SK-N-SH (cell line): ENCODE results near the gene OPCML. TPM values are rescaled to one million over a fixed set of nuclear protein-coding genes. Genes with fewer than 3 reads are reported as not detected.

Source experiments
- CTCF ChIA-PET: fragments of 300-600, 350-600 bp; formaldehyde crosslinking; extraction: SDS; loops from one replicate; lab custom pipeline; 2021; lab: Yijun Ruan, JAX
- POLR2A ChIA-PET: fragments of 350-600 bp; sonication (Branson Sonifier 250); formaldehyde crosslinking; extraction: SDS; loops from one replicate; lab custom pipeline; 2020; ENCODE audit warnings: antibody characterized with exemption, inconsistent platforms; lab: Yijun Ruan, JAX
- DNase-seq: peaks from one replicate; pipeline ENCODE4 v3.0.0; 2012
- H2AFZ ChIP-seq: fragments of 200-600 bp; sonication (generic); 2 replicates; pipeline ENCODE4 v1.8.1; 2016; ENCODE audit warnings: antibody characterized with exemption, mild to moderate bottlenecking, low read depth
- H3F3A ChIP-seq: fragments of 200-600 bp; sonication (generic); replicated peaks from 2 replicates; pipeline ENCODE3; 2016; ENCODE audit warnings: antibody characterized with exemption, mild to moderate bottlenecking; ENCODE audit not compliant: insufficient read depth
- H3K27ac ChIP-seq, 2 experiments: fragments of 200-500 bp in 1 of 2; fragments of 200-600 bp in 1 of 2; sonication (Bioruptor generic) in 1 of 2; sonication (generic), shearing (Covaris generic) in 1 of 2; 2 replicates each; pipeline versions ENCODE4 v1.5.1 to v1.6.1; 2014 to 2016; ENCODE audit warnings: low read depth in 2 of 2, inconsistent platforms in 1 of 2, low read length in 1 of 2, mild to moderate bottlenecking in 1 of 2, mixed read lengths in 1 of 2
- H3K27me3 ChIP-seq: fragments of 200-600 bp; sonication (generic), shearing (Covaris generic); 2 replicates; pipeline ENCODE4 v1.6.1; 2016; ENCODE audit warnings: mixed run types; ENCODE audit not compliant: insufficient read depth
- H3K36me3 ChIP-seq, 2 experiments: fragments of 200-500 bp in 1 of 2; fragments of 200-600 bp in 1 of 2; sonication (Bioruptor generic) in 1 of 2; sonication (generic) in 1 of 2; replicated peaks in 1 of 2; 2 replicates each; pipeline versions ENCODE3 to v1.5.1; 2014 to 2016; ENCODE audit warnings: low read length in 1 of 2, mild to moderate bottlenecking in 1 of 2; ENCODE audit not compliant: insufficient read depth in 2 of 2, control insufficient read depth in 1 of 2
- H3K4me1 ChIP-seq, 2 experiments: fragments of 200-500 bp in 1 of 2; fragments of 200-600 bp in 1 of 2; sonication (Bioruptor generic) in 1 of 2; sonication (generic), shearing (Covaris generic) in 1 of 2; 2 replicates each; pipeline versions ENCODE4 v1.5.1 to v1.6.1; 2014 to 2016; ENCODE audit warnings: low read depth in 1 of 2, low read length in 1 of 2, mixed run types in 1 of 2; ENCODE audit not compliant: insufficient read depth in 2 of 2, control insufficient read depth in 1 of 2
- H3K4me2 ChIP-seq: fragments of 200-600 bp; sonication (generic), shearing (Covaris generic); 2 replicates; pipeline ENCODE4 v1.6.1; 2017; ENCODE audit warnings: mixed run types
- H3K4me3 ChIP-seq, 2 experiments: fragments of 200-500 bp in 1 of 2; fragments of 200-600 bp in 1 of 2; sonication (Bioruptor generic) in 1 of 2; sonication (generic), shearing (Covaris generic) in 1 of 2; 2 replicates each; pipeline versions ENCODE4 v1.5.1 to v1.8.1; 2014 to 2016; ENCODE audit warnings: low read depth in 2 of 2, inconsistent platforms in 1 of 2, low read length in 1 of 2, mild to moderate bottlenecking in 1 of 2, mixed read lengths in 1 of 2, moderate library complexity in 1 of 2
- H3K79me2 ChIP-seq: fragments of 200-600 bp; sonication (generic); 2 replicates; pipeline ENCODE4 v1.8.1; 2017; ENCODE audit warnings: mild to moderate bottlenecking; ENCODE audit not compliant: insufficient read depth
- H3K9ac ChIP-seq: fragments of 200-600 bp; sonication (generic); 2 replicates; pipeline ENCODE4 v1.6.1; 2017; ENCODE audit warnings: mixed run types
- H3K9me2 ChIP-seq: fragments of 200-600 bp; sonication (generic); 2 replicates; pipeline ENCODE4 v1.6.1; 2017; ENCODE audit warnings: mixed run types
- H3K9me3 ChIP-seq: fragments of 200-600 bp; sonication (generic); 2 replicates; pipeline ENCODE4 v1.6.1; 2017; ENCODE audit warnings: mixed run types, mild to moderate bottlenecking, moderate library complexity
- H4K20me1 ChIP-seq: fragments of 200-600 bp; sonication (generic); 2 replicates; pipeline ENCODE4 v1.6.1; 2017; ENCODE audit warnings: mild to moderate bottlenecking, mixed run types; ENCODE audit not compliant: insufficient read depth
- CTCF ChIP-seq: fragments of 200-600 bp; sonication (generic); IDR thresholded peaks from 2 replicates; pipeline ENCODE4 v1.6.1; 2017; ENCODE audit warnings: antibody characterized with exemption, mild to moderate bottlenecking, moderate library complexity
- EP300 ChIP-seq, 2 experiments: IDR thresholded peaks; 2 replicates each; pipeline versions ENCODE4 v1.4.0 to v1.6.1; 2012; ENCODE audit warnings: borderline replicate concordance in 1 of 2, low read depth in 1 of 2, low read length in 1 of 2
- FOXJ3 ChIP-seq: sonication (generic); formaldehyde crosslinking; IDR thresholded peaks from 2 replicates; pipeline ENCODE4 v1.5.1; 2020; ENCODE audit warnings: mild to moderate bottlenecking, missing genetic modification reagents
- GABPA ChIP-seq: IDR thresholded peaks from 2 replicates; pipeline ENCODE4 v1.4.0; 2012; ENCODE audit warnings: low read depth, mild to moderate bottlenecking
- GATA2 ChIP-seq: sonication (generic); formaldehyde crosslinking; IDR thresholded peaks from 2 replicates; pipeline ENCODE4 v1.5.0; 2020; ENCODE audit warnings: mild to moderate bottlenecking, missing genetic modification reagents
- IRF3 ChIP-seq: fragments of 150-350 bp; IDR thresholded peaks from 2 replicates; pipeline ENCODE4 v1.6.1; 2016; ENCODE audit warnings: mild to moderate bottlenecking, low read depth, low read length
- JUND ChIP-seq: IDR thresholded peaks from 2 replicates; pipeline ENCODE4 v1.4.0; 2012
- POLR2AphosphoS5 ChIP-seq: IDR thresholded peaks from 2 replicates; pipeline ENCODE4 v1.6.1; 2012; ENCODE audit warnings: low read depth, low read length
- RAD21 ChIP-seq: IDR thresholded peaks from 2 replicates; pipeline ENCODE4 v1.6.1; 2012; ENCODE audit warnings: mild to moderate bottlenecking, low read length
- RCOR1 ChIP-seq: fragments of 150-350 bp; IDR thresholded peaks from 2 replicates; pipeline ENCODE4 v1.6.1; 2017; ENCODE audit warnings: antibody characterized with exemption, low read length
- TCF12 ChIP-seq: IDR thresholded peaks from 2 replicates; pipeline ENCODE4 v1.4.0; 2012
- USF2 ChIP-seq: fragments of 150-350 bp; IDR thresholded peaks from 2 replicates; pipeline ENCODE4 v1.6.1; 2017; ENCODE audit warnings: antibody characterized with exemption, low read length, low read depth, borderline replicate concordance
- YY1 ChIP-seq: IDR thresholded peaks from 2 replicates; pipeline ENCODE4 v1.4.0; 2012; ENCODE audit warnings: low read depth, mild to moderate bottlenecking
- WGBS: methylation state at CpG from one replicate; pipeline ENCODE4 v1.1.6; 2017; ENCODE audit warnings: low lambda C conversion rate; 5-methylcytosine and 5-hydroxymethylcytosine counted together
- polyA plus RNA-seq, 3 experiments: library from polyadenylated mRNA; depleted of rRNA; stranded (reverse); fragments of >200 nt; gene quantifications; 2 replicates each; pipeline ENCODE4 v1.2.3, GENCODE V29; 2012

The OPCML gene
- polyA plus RNA-seq, 1 of the 3 experiments (the other 2 are of a cell fraction) = not detected

- H3K9ac ChIP-seq = no peak overlapping the region
- peaks cover 0 to 21% of the 10 kb centered on the region in 2 experiments; a peak in 2 of 4 replicates for H3K4me1 ChIP-seq
- ChIA-PET POLR2A (no interaction called here), CTCF (interaction anchor here (0.8 to 1.2 kb wide), 3 partner anchors 16 to 511 kb away, joined by 3 to 4 read pairs (median 3); no protein-coding TSS in a partner anchor)
- H3K9me3 ChIP-seq = no peaks in the 10 kb centered on the region
- H4K20me1 ChIP-seq = no peaks in the 10 kb centered on the region
- H3K9me2 ChIP-seq = no peaks in the 10 kb centered on the region
- DNase-seq = peak; percentile 59
- WGBS = 9% methylated on average over 13 of the region's 14 CpGs
- no peak overlapping the region for H2AFZ ChIP-seq
- H3K4me3 ChIP-seq = no peak overlapping the region
- no peaks in the 10 kb centered on the region for H3F3A ChIP-seq
- peak overlapping the region in 1 of 2 experiments; percentile 60; a peak in 2 of 4 replicates for H3K27ac ChIP-seq
- TF ChIP-seq RCOR1 (peak; percentile 21; the same call in 1 of the 2 replicates), FOXJ3 (CRISPR knock-in tag) (peak; percentile 84), YY1 (no peak), RAD21 (peak; percentile 7; the same call in 1 of the 2 replicates), TCF12 (no peak), GATA2 (CRISPR knock-in tag) (peak; percentile 93), POLR2AphosphoS5 (no peak), USF2 (no peak), GABPA (no peak), EP300 (IDR thresholded peaks at IDR 0.05; ENCODE audit: borderline replicate concordance in 1 of 2, low read depth in 1 of 2, low read length in 1 of 2) (peak in 1 of 2 experiments; percentile 54; a peak in 1 of 4 replicates)
- TF ChIP-seq, all 33 proteins: peak for 5
- Histone ChIP-seq H3K4me2 (no peak overlapping the region), H3K36me3 (no peaks in the 10 kb centered on the region), H3K27me3 (no peaks in the 10 kb centered on the region), H3K79me2 (no peaks in the 10 kb centered on the region)
Measured at GRCh38 chr11:132430429-132431062, 1101.8 kb downstream of the OPCML start.

- ChIA-PET POLR2A (no interaction called here), CTCF (interaction anchor here (0.9 kb wide), 1 partner anchor 31 kb away, joined by 3 read pairs; no protein-coding TSS in a partner anchor)
- H3K9ac ChIP-seq = no peak overlapping the region
- DNase-seq = no peak
- no peaks in the 10 kb centered on the region for H3K27me3 ChIP-seq
- H3K79me2 ChIP-seq = no peaks in the 10 kb centered on the region
- H3F3A ChIP-seq = no peaks in the 10 kb centered on the region
- H4K20me1 ChIP-seq = no peaks in the 10 kb centered on the region
- 44% methylated on average over 8 of the region's 8 CpGs for WGBS
- H3K4me3 ChIP-seq = no peak overlapping the region
- H3K4me2 ChIP-seq = no peak overlapping the region
- TF ChIP-seq IRF3 (no peak), CTCF (no peak), FOXJ3 (CRISPR knock-in tag) (no peak), JUND (no peak), USF2 (no peak)
- peaks cover 0 to 21% of the 10 kb centered on the region in 2 experiments; a peak in 2 of 4 replicates for H3K4me1 ChIP-seq
- no peaks in the 10 kb centered on the region for H3K36me3 ChIP-seq
- no peaks in the 10 kb centered on the region for H3K9me2 ChIP-seq
- no peaks in the 10 kb centered on the region for H3K9me3 ChIP-seq
- H3K27ac ChIP-seq = no peak overlapping the region; a peak in 1 of 4 replicates
- H2AFZ ChIP-seq = no peak overlapping the region
Measured at GRCh38 chr11:132429685-132430084, 1102.6 kb downstream of the OPCML start.
